CD4-positive, alpha-beta memory T cell (primary cell): ENCODE measurements around the gene SYT7. TPM values are rescaled to one million over a fixed set of nuclear protein-coding genes. Genes with fewer than 3 reads are reported as not detected.

Experiments
- microRNA-seq: library from miRNA; unstranded; fragments of <30 nt; microRNA quantifications from one replicate; pipeline ENCODE4 v1.2.0, GENCODE V29; 2021; ENCODE audit warnings: borderline replicate concordance, borderline number of aligned reads, borderline microRNAs expressed, mixed read lengths
- polyA plus RNA-seq, 2 donors: library from polyadenylated mRNA; unstranded; fragments of 300-500 nt; fragmentation: Illumina TruSeq; gene quantifications; one replicate each; pipeline ENCODE4 v1.2.3, GENCODE V29; 2021
- total RNA-seq, 2 experiments: library from RNA; stranded (reverse); gene quantifications; one replicate each; pipeline ENCODE4 v1.2.3, GENCODE V29; 2021

The SYT7 gene
- total and polyA plus RNA-seq, 4 experiments from 2014 or later, result not detected

Small RNA genes within 50 kb of the gene (microRNA-seq; reads per million reads assigned to microRNA genes)
- not detected for gene MIR4488

Other genes with a start within 250 kb of the SYT7 start
- 100 to 1,000 TPM; 156 to 169 TPM for gene DDB1, start 248.0 kb downstream of the SYT7 start, total RNA-seq
- gene DDB1, start 248.0 kb downstream of the SYT7 start, polyA plus RNA-seq, result 100 to 1,000 TPM; 121 to 141 TPM
- gene TKFC, start 247.8 kb downstream of the SYT7 start, total RNA-seq, result 10 to 100 TPM; 42.1 to 43.9 TPM
- gene TKFC, start 247.8 kb downstream of the SYT7 start, polyA plus RNA-seq, result 10 to 100 TPM; 24.5 to 30.2 TPM
- 10 to 100 TPM; 40.1 to 42.6 TPM for gene CYB561A3, start 219.2 kb downstream of the SYT7 start, total RNA-seq
- 10 to 100 TPM; 49.2 to 95.7 TPM for gene CYB561A3, start 219.2 kb downstream of the SYT7 start, polyA plus RNA-seq
- gene TMEM138, start 218.7 kb downstream of the SYT7 start, total RNA-seq, result 10 to 100 TPM; 61.2 to 62.5 TPM
- gene TMEM138, start 218.7 kb downstream of the SYT7 start, polyA plus RNA-seq, result 10 to 100 TPM; 49.0 to 59.2 TPM
- gene TMEM216, start 188.5 kb downstream of the SYT7 start, total RNA-seq, result 10 to 100 TPM; 17.2 to 19.4 TPM
- gene TMEM216, start 188.5 kb downstream of the SYT7 start, polyA plus RNA-seq, result 10 to 100 TPM; 45.7 to 48.1 TPM
- 100 to 1,000 TPM; 145 to 149 TPM for gene CPSF7, start 151.1 kb downstream of the SYT7 start, total RNA-seq
- gene CPSF7, start 151.1 kb downstream of the SYT7 start, polyA plus RNA-seq, result 10 to 100 TPM; 19.9 to 34.2 TPM
- gene SDHAF2, start 151.0 kb downstream of the SYT7 start, total RNA-seq, result 10 to 100 TPM; 54.7 to 60.2 TPM
- 100 to 1,000 TPM; 100 to 106 TPM for gene SDHAF2, start 151.0 kb downstream of the SYT7 start, polyA plus RNA-seq
- not detected for gene LRRC10B, start 72.3 kb downstream of the SYT7 start, total RNA-seq
- not detected for gene LRRC10B, start 72.3 kb downstream of the SYT7 start, polyA plus RNA-seq
- gene DAGLA, start 99.3 kb upstream of the SYT7 start, total RNA-seq, result under 1 TPM; 0.30 to 0.44 TPM
- gene DAGLA, start 99.3 kb upstream of the SYT7 start, polyA plus RNA-seq, result under 1 TPM in 1 of 2 donors, not detected in 1; 0.52 TPM
- gene MYRF, start 171.6 kb upstream of the SYT7 start, total RNA-seq, result 1 to 10 TPM in 1 of 2 experiments, under 1 TPM in 1; 0.94 to 1.6 TPM
- under 1 TPM; 0.44 to 0.83 TPM for gene MYRF, start 171.6 kb upstream of the SYT7 start, polyA plus RNA-seq
- 100 to 1,000 TPM; 113 to 117 TPM for gene TMEM258, start 211.5 kb upstream of the SYT7 start, total RNA-seq
- gene TMEM258, start 211.5 kb upstream of the SYT7 start, polyA plus RNA-seq, result 100 to 1,000 TPM; 186 to 276 TPM
- 1 to 10 TPM; 7.4 to 8.0 TPM for gene FEN1, start 211.8 kb upstream of the SYT7 start, total RNA-seq
- gene FEN1, start 211.8 kb upstream of the SYT7 start, polyA plus RNA-seq, result 10 to 100 TPM; 12.7 to 15.4 TPM
- gene FADS1, start 235.9 kb upstream of the SYT7 start, total RNA-seq, result 1 to 10 TPM; 1.7 to 2.2 TPM
- under 1 TPM; 0.70 to 0.72 TPM for gene FADS1, start 235.9 kb upstream of the SYT7 start, polyA plus RNA-seq
- under 1 TPM; 0.22 to 0.73 TPM for gene FADS2, start 247.2 kb upstream of the SYT7 start, total RNA-seq
- under 1 TPM; 0.06 to 0.94 TPM for gene FADS2, start 247.2 kb upstream of the SYT7 start, polyA plus RNA-seq